OCI-LY7 (cell line): Measurements from ENCODE around the gene RAPGEF4. TPM values are rescaled to one million over a fixed set of nuclear protein-coding genes. Genes with fewer than 3 reads are reported as not detected.

ENCODE experiments used
- BruUV-seq: library from RNA; stranded (reverse); fragments of 400-500 nt; replicated peaks from 2 replicates; lab custom pipeline; 2021; lab: Mats Ljungman, UMichigan
- CTCF ChIA-PET: fragments of 300-600 bp; sonication (Branson Sonifier 250); formaldehyde crosslinking; loops from one replicate; lab custom pipeline; 2022; ENCODE audit warnings: antibody characterized with exemption; ENCODE audit not compliant: unreplicated experiment; lab: Charles Lee
- POLR2A ChIA-PET: fragments of 300-600 bp; sonication (Branson Sonifier 250); formaldehyde crosslinking; loops from one replicate; lab custom pipeline; 2022; ENCODE audit warnings: antibody characterized with exemption; lab: Charles Lee
- DNase-seq: peaks from one replicate; pipeline ENCODE4 v3.0.0-alpha.2; 2015; ENCODE audit warnings: low spot score
- H2AFZ ChIP-seq: fragments of 200-600 bp; sonication (generic), shearing (Covaris generic); 2 replicates; pipeline ENCODE4 v1.6.1; 2014; ENCODE audit warnings: mild to moderate bottlenecking, antibody characterized with exemption, low read length, moderate library complexity
- H3K27ac ChIP-seq: fragments of 200-600 bp; sonication (generic); 2 replicates; pipeline ENCODE4 v1.5.1; 2014; ENCODE audit warnings: mixed run types, low read depth, mild to moderate bottlenecking, moderate library complexity, low read length, inconsistent platforms; ENCODE audit not compliant: poor library complexity, severe bottlenecking
- H3K36me3 ChIP-seq: fragments of 200-600 bp; sonication (generic); 2 replicates; pipeline ENCODE4 v1.6.1; 2014; ENCODE audit warnings: mild to moderate bottlenecking, antibody characterized with exemption, low read length, moderate library complexity, mixed read lengths; ENCODE audit not compliant: insufficient read depth
- H3K4me1 ChIP-seq: fragments of 200-600 bp; sonication (generic); 2 replicates; pipeline ENCODE4 v1.5.1; 2014; ENCODE audit warnings: mild to moderate bottlenecking, low read length; ENCODE audit not compliant: insufficient read depth, poor library complexity, severe bottlenecking
- H3K4me2 ChIP-seq: fragments of 200-600 bp; sonication (generic); 2 replicates; pipeline ENCODE4 v1.6.1; 2014; ENCODE audit warnings: mild to moderate bottlenecking, low read length
- H3K4me3 ChIP-seq: fragments of 200-600 bp; sonication (generic); 2 replicates; pipeline ENCODE4 v1.5.1; 2014; ENCODE audit warnings: mild to moderate bottlenecking, low read depth, low read length; ENCODE audit not compliant: poor library complexity, severe bottlenecking
- H3K79me2 ChIP-seq: fragments of 200-600 bp; sonication (generic); 2 replicates; pipeline ENCODE4 v1.6.1; 2016; ENCODE audit warnings: low read depth, mild to moderate bottlenecking, low read length, moderate library complexity, mixed read lengths; ENCODE audit not compliant: insufficient read depth
- H3K9me2 ChIP-seq: fragments of 200-600 bp; sonication (generic); 2 replicates; pipeline ENCODE4 v1.6.1; 2016; ENCODE audit warnings: mild to moderate bottlenecking, low read length, mixed read lengths; ENCODE audit not compliant: insufficient read depth
- H3K9me3 ChIP-seq: fragments of 200-600 bp; sonication (generic); 2 replicates; pipeline ENCODE4 v1.6.1; 2014; ENCODE audit warnings: mild to moderate bottlenecking, mixed run types, low read length, mixed read lengths
- H4K20me1 ChIP-seq: fragments of 200-600 bp; sonication (generic); 2 replicates; pipeline ENCODE4 v1.6.1; 2014; ENCODE audit warnings: mild to moderate bottlenecking, antibody characterized with exemption, low read length, moderate library complexity, mixed read lengths; ENCODE audit not compliant: insufficient read depth
- EZH2phosphoT487 ChIP-seq: fragments of 200-600 bp; sonication (generic); IDR thresholded peaks from 2 replicates; pipeline ENCODE4 v1.6.1; 2018; ENCODE audit warnings: low read depth, borderline replicate concordance, mild to moderate bottlenecking, mixed run types, antibody characterized with exemption, low read length, moderate library complexity, mixed read lengths
- intact Hi-C: fragments of 100-400 bp; cut with micrococcal nuclease; formaldehyde crosslinking; loops from one replicate; pipeline ENCODE4 v1.10.0; 2022; ENCODE audit not compliant: unreplicated experiment
- total RNA-seq, 2 experiments: library from RNA; depleted of rRNA in 1 of 2; stranded (reverse); fragments of >200 nt in 1 of 2; shearing (Covaris generic) in 1 of 2; gene quantifications; 2 replicates each; pipeline ENCODE4 v1.2.3, GENCODE V29; 2014 to 2022
- TF ChIP-seq, protein P1 (sequence below): fragments of 200-600 bp; sonication (generic); conservative IDR thresholded peaks from 2 replicates; pipeline ENCODE4 v1.5.1; 2014; ENCODE audit warnings: mild to moderate bottlenecking, antibody characterized with exemption, low read length, moderate library complexity, mixed read lengths

The RAPGEF4 gene
- total RNA-seq, 2 experiments from 2014 or later: 0.22 to 0.55 TPM

DNA sequence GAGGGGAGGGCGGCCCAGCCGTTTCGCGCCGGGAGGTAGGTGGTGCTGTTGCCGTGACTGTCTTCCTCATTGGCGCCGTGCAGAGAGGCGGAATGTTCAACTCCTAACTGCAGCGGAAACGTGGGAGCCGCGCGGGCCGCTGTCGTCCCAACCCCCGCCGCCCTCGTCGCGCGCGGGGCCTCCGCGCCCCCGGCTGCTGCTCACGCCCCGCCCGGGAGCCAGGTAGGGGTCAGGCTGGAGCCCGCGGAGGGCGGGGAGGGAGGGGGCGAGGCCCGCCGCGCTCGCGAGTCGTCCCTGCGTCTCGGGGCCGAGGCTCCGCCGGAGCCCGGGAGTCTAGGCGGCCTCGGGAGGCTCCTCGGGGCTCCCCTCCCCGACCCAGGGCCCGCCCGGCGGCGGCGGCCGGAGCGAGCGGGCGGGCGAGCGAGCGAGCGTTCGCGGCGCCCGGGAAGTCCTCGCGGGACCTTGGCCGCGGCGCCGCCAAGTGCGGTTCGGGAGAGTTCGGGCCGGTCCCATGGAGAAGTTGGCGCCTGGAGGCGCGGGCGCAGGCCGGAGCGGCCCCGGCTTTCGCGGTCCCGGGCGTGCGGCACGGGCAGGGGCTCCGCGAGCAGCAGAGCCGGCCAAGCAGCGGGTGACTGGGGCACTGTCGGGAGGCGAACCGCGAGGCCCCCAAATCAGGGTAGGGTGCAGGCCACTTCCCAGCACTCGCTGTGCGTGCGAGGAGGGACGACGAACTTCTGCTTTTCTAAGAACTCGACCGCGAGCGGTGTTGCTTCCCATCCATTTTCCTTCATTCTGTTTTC is 340.3 kb downstream of the RAPGEF4 start, which contains the start of gene MAP3K20:
MAP3K20 (plus strand) TSS at position 66 of the 800 bp plus-strand sequence. CDS start 15,186 bp downstream, outside the sequence.
- H3K4me1 ChIP-seq: peaks cover 14% of the 10 kb centered on the region
- ChIA-PET POLR2A (no interaction called here), CTCF (interaction anchor here (1.4 kb wide), 1 partner anchor 18 kb away, joined by 5 read pairs; no protein-coding TSS in a partner anchor)
- peak within 1 kb of the TSS; percentile 76 for H3K4me3 ChIP-seq
- H2AFZ ChIP-seq: peak within 1 kb of the TSS; percentile 99
- H3K9me2 ChIP-seq: no peaks in the 10 kb centered on the region
- TF ChIP-seq, protein P1, sequence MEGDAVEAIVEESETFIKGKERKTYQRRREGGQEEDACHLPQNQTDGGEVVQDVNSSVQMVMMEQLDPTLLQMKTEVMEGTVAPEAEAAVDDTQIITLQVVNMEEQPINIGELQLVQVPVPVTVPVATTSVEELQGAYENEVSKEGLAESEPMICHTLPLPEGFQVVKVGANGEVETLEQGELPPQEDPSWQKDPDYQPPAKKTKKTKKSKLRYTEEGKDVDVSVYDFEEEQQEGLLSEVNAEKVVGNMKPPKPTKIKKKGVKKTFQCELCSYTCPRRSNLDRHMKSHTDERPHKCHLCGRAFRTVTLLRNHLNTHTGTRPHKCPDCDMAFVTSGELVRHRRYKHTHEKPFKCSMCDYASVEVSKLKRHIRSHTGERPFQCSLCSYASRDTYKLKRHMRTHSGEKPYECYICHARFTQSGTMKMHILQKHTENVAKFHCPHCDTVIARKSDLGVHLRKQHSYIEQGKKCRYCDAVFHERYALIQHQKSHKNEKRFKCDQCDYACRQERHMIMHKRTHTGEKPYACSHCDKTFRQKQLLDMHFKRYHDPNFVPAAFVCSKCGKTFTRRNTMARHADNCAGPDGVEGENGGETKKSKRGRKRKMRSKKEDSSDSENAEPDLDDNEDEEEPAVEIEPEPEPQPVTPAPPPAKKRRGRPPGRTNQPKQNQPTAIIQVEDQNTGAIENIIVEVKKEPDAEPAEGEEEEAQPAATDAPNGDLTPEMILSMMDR: peak; percentile 61
- TF ChIP-seq EZH2phosphoT487: no peak
- no peaks in the 10 kb centered on the region for H3K9me3 ChIP-seq
- no peaks in the 10 kb centered on the region for H3K36me3 ChIP-seq
- intact Hi-C loops: loop anchor here (5.0 kb wide), 2 partner anchors 136 to 276 kb away; partner anchors contain the start of gene CDCA7
- BruUV-seq: no TSS peak
- peak within 1 kb of the TSS; percentile 97 for H3K4me2 ChIP-seq
- peak within 1 kb of the TSS; percentile 39 for H3K27ac ChIP-seq
- peaks cover 18% of the 10 kb centered on the region; the same call in 1 of the 2 replicates for H3K79me2 ChIP-seq
- peak; percentile 78 for DNase-seq
- H4K20me1 ChIP-seq: no peaks in the 10 kb centered on the region

DNA sequence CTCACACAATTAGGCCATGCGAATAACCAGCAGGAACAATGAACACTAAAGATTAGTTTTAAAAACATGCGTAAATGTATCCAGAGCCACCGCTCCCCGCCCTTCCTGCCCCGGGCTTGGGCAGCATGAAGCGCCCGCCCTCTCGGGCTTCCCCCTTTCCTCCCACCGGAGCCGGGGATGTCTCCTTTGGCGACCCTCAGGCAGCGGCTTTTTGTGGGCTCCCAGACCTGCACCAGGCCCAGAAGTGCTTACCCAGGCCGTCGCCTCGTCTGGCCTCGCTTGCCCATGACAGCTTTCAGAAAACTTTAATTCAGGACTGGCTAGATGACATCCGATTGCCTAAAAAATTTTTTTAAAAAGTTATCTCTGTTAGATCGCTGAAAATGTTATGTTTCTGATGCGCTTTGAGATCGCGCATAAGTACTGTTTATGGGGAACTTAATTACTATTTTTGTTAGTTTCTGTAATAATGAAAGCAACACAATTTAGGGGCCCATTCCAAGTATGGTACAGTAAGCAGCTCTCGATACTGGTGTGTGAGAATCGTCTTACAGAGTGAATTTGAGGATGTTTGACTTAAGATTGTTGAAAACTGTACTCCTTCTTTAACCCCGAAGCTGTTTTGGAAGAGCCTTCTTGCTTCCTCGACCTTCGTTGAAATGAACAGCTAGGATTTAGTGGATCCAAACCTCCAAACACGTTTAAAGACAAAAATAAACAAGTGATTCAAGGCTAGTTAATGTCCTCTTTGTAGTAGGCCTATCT is 341.1 kb downstream of the RAPGEF4 start:
- intact Hi-C loops: loop anchor here (5.0 kb wide), 2 partner anchors 136 to 276 kb away; partner anchors contain the start of gene CDCA7
- H3K27ac ChIP-seq: peak overlapping the region; percentile 39
- no peak for TF ChIP-seq EZH2phosphoT487
- TF ChIP-seq, protein P1: no peak
- no peaks in the 10 kb centered on the region for H3K9me3 ChIP-seq
- DNase-seq: peak; percentile 41
- peaks cover 14% of the 10 kb centered on the region for H3K4me1 ChIP-seq
- peak overlapping the region; percentile 97 for H3K4me2 ChIP-seq
- H3K9me2 ChIP-seq: no peaks in the 10 kb centered on the region
- ChIA-PET POLR2A (interaction anchor here (0.6 to 0.7 kb wide), 4 partner anchors 39 to 780 kb away, joined by 3 to 11 read pairs (median 4); no protein-coding TSS in a partner anchor), CTCF (no interaction called here)
- BruUV-seq: no TSS peak
- peak overlapping the region; percentile 99 for H2AFZ ChIP-seq
- H3K79me2 ChIP-seq: peaks cover 18% of the 10 kb centered on the region; the same call in 1 of the 2 replicates
- H3K36me3 ChIP-seq: no peaks in the 10 kb centered on the region
- peak overlapping the region; percentile 76 for H3K4me3 ChIP-seq
- H4K20me1 ChIP-seq: no peaks in the 10 kb centered on the region
